GM19328 (cell line): Measurements from ENCODE around the gene MBD3L5.
"Not testable (repeated sequence)": the region's sequence is repeated elsewhere in the genome, so short reads cannot be mapped to it uniquely, and the experiment has no call there.

ENCODE experiments used
- ATAC-seq: cut with Tn5 transposase; IDR thresholded peaks from one replicate; pipeline ENCODE4 v1.9.1; 2021; ENCODE audit warnings: mild to moderate bottlenecking, moderate library complexity; ENCODE audit not compliant: unreplicated experiment

The MBD3L5 gene

DNA sequence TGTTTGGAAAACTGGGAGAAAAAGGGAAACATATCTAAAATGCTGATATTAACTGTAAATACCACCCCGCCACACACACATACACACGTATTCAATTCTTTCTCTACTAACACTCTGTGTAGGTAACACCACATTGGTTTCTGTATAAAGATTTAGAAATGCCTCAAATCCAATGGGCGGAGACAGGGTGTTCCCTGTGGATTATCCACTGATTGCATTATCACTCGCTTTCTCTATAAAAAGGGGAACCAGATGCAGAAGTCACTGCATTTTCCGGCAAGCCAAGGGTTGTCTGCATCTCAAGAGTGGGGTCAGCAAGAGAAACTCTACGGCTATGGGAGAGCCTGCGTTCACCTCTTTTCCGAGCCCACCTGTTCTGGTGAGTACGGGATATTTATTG, at the start of gene MBD3L5:
Gene MBD3L5 (plus strand): TSS at position 301 of the 400 bp plus-strand sequence. CDS start 34 bp downstream, at position 335.
- not testable (repeated sequence) for ATAC-seq

DNA sequence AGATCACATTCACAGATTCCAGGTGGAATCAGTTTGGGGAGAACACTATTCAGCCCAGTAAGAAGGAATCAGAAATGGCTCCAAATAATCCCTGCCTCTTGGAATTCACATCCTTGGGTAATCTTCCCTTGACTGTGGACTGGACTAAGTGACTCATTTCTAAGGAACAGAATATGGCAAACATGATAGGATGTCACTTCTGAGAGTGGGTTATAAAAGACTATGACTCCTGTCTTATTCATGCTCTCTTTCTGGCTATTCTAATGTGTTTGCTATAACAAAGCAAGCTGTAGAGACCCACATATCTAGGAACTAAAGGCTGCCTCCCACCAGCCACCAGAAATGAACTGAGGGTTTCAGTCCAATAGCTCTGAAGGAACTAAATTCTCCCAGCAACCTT, 46.9 kb upstream of the MBD3L5 start:
- no peak for ATAC-seq

DNA sequence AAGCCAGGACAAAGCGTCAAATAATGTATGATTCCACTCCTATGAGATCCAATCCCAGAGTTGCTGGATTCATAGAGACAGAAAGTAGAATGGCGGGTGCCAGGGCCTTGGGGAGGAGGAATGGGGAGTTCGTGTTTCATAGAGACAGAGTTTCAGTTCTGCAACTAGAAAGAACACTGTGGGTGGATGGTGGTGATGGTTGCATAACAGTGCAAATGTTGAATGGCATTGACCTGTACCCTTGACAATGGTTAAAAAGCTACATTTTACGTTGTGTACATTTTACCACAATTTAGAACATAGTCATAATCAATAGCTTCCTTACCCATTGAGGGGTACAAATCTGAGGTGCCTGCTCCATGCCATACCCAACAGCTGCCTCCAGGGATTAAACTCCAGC, 42.5 kb upstream of the MBD3L5 start:
- ATAC-seq = no peak

DNA sequence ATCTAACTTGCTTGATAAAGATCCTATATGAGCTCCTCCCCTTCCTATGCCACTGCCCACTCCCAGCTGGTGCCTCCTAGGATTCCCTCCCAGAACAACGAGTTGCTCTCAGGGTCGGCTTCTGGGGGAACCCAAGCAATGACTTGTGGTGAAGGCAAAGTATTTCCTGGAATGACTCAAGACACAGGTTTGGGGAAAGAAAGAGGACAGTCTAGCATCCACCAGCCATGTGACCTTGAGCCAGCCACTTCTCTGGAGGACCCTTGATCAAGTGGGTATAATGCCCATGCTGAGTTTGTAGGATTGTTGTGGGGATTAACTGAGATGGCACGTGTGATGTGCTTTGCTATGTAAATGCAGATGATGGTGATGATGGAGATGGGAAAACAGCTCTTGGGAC, 42.1 kb upstream of the MBD3L5 start:
- no peak for ATAC-seq

DNA sequence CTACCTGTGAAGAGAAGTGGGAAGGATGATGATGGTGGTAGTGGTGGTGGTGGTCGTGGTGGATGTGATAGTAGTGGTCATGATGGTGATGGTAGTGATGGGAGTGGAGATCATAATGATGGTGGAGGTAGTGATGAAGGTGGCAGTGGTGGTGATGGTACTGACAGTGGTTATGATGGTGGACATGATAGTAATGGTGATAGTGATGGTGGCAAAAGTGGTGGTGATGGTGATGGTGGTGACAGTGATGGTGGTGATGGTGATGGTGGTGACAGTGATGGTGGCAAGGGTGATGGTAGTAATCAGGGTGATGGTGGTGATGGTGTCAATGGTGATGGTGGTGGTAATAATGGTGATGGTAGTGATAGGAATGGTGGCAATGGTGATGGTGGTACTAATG, 35.3 kb upstream of the MBD3L5 start:
- no peak for ATAC-seq

DNA sequence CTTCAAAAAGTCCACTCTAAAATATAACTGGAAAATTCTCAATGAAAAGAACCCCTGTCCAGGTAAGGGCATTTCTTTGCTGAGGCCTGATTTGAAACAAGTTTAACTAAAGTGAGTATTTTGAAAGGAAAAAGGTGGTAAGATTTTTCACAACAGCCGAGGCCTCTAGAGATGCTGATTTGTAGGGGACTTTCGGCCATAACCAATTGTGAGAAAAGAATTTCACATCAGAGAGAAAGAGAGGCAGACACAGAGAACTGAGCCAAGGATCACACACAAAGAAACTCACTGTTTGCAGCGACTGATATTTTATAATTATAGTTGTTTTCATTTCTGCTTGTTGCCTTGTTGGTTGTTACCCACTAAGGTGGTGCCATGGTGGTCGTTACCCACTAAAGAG, 33.6 kb upstream of the MBD3L5 start:
- no peak for ATAC-seq

DNA sequence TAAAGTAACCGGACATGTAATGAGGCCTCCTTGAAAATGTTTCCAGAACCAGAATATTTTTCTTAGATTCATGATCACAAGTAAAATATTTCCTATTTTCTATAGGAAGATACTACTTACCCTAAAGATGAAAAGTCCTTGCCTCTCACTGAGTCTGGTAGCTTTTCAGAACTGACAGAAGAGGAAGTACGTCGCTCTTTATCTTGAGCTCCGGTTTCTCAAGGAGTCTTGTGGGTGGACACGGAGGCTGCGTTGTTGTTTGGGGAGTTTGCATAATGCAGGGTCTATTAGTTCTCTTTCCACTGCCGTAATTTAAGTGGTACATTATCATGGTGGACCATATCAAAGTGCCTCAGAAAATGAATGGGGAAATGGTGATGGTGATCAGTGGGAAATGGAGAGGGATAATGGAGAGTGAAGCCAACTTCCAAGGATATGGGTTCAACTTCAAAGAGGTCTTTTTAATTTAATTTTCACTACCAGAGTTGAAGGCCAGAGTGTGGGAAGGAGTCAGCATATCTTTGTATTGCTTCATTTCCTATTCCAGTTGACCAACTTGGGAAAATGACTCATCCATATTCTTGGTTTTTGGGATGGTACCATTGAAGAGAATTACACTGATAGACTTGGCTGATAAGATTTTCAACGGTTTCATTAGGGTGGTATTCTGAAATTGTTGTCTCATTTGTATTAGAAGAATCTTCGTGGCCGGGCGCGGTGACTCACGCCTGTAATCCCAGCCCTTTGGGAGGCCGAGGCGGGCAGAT, 32.5 kb upstream of the MBD3L5 start:
- no peak for ATAC-seq

DNA sequence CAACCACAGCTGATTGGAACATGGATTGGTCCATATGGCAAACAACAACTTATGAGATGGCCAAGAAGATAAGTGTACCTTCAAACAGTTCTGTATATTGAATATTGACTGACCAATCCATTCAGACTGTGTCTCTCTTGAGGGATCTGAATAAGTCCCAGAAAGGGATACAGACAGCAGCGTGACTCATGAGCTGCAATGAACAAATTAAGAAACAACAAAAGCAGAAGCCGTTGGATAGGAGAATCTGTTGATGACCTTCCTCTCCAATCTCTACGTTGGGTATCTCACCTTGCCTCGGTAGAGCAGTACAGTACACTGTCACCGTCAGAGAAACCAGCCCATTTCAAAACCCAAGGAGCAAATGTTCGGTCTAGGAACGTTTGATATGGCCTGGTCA, 30.4 kb upstream of the MBD3L5 start:
- no peak for ATAC-seq

DNA sequence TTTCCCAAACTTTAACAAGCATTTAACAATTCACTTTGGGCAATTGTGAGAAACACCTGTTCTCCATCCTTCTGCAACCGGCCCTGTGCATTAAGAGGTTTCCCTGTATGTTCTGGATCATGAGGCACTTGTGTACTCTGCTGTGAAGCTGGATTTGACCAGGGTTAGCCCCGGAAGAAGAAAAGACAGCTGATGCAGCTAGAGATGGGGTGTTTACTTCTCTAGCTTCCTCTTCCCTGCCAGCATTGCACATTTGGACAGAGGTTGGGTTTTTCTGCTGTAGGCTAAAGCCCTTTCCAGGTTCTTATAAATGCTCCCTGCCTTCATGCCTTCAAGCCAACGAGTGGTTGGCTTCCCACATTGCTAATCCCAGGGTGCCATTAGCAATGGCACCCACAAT, 30.0 kb upstream of the MBD3L5 start:
- no peak for ATAC-seq

DNA sequence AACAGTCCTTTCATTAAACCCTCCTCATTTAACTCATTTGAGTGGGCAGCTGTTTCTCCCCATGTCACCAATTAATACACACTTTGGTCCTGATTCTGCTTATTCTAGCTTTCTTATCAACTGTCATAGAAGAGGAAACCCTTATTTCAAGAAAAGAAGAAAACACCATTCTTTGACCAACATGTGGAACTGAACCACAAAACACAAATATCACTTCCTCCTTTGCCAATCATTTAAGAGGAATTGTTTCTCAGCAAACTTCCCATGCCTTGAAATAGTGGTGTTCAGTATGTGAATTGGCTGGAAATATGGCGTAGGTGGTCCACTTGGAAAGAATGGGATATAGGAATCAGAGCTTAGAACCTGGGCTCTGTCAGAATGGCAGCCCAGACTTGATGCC, 29.6 kb upstream of the MBD3L5 start:
- no peak for ATAC-seq

DNA sequence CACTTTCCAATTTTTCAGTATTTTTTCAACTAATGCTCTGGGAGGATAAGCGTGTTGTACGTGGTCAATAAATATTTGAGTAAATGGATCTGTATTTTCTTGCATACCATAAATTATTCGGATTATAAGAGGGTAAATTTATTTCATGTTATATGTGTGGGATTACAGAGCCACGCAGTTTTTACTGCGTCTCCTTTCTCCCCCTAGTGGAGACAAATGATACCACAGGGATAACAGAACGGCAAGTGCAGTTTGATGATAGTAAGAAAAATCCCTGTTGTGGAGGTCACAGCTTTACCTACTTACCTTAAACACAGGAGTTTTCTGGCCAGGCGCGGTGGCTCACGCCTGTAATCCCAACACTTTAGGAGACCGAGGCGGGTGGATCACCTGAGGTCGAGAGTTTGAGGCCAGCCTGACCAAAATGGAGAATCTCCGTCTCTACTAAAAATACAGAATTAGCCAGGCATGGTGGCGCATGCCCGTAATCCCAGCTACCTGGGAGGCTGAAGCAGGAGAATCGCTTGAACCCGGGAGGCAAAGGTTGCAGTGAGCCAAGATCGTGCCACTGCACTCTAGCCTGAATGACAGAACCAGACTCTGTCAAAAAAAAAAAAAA, 26.0 kb upstream of the MBD3L5 start:
- ATAC-seq = no peak

DNA sequence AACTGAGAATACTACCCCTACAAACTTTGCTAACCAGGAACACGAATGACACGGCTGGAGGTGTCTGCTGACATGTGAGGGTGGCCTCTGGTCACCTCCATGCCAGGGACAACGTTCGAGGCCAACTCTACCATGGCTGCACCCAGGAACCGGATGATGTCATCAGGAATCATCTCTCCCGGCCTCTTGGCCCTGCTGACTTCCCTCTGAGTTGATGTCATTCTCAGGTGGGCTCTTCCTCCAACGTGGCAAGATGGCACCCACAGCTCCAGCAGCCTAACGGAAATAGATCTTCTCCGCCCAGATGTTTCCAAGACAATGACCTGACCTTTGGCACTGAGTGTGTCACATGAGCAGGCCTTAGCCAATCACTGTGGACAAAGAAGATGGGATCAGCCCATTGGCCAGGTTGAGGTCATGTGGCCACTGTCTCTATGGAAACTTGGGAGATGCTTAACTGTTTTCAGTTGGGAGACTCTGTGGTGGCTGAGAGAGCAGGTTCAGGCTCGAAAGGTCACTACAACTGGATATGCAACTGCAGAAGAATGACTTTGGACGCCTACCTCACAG, 24.2 kb upstream of the MBD3L5 start:
- ATAC-seq = no peak

DNA sequence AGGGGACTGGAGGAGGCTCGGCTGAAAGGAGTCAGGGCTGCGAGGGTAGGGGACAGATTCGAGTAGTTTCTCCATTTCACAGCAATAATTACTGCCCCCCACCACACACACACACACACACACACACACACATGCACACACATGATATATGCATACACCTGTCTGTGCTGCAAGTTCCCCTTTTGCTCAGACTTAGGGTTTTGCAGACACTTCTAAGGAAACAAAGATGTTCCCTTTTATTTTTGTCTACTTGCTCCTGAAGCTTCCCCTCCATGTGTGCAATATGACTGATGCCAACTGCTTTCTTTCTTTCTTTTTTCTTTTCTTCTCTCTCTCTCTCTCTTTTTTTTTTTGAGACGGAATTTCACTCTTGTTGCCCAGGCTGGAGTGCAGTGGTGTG, 22.5 kb upstream of the MBD3L5 start:
- no peak for ATAC-seq

DNA sequence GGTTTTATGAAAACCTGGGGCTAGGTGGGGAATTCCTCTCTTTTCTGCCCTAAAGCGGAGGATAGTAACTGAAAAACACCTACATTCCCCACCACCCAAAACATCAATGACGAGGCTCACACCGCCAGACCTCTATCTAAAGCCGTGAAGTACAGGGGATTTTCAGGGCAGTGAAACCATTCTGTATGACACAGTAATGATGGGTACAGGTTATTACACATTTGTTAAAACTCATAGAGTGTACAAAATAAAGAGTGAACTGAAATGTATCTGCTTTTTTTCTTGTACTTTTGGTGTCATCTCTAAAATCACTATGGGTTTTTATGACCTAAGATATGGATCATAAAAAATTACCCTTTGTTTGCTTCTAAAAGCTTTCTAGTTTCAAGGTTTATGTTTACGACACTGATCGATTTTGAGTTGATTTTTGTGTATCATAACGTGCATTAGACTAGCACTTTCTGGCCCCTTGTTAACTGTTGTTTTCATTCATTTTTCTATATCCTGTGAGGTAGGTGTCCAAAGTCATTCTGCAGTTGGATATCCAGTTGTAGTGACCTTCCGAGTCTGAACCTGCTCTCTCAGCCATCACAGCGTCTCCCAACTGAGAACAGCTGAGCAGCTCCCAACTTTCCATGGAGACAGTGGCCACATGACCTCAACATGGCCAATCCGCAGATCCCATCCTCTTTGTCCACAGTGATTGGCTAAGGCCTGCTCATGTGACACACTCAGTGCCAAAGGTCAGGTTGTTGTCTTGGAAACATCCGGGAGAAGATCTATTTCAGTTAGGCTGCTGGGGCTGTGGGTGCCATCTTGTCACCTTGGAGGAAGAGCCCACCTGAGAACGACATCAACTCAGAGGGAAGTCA, 19.4 kb upstream of the MBD3L5 start:
- no peak for ATAC-seq

DNA sequence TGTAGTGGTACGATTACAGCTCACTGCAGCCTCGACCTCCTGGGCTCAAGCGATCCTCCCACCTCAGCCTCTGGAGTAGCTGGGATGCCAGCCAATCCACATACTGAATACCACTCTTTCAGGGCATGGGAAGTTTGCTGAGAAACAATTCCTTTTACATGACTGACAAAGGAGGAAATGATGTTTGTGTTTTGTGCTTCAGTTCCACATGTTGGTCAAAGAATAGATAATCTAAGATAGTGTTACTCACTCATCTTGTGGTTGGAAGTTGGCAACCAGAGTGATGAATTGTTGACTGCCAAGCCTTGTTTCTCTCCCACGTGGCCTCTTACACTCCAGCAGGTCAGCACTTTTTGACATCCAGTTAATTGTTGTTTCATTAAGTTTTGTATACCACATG, 16.7 kb upstream of the MBD3L5 start:
- no peak for ATAC-seq

DNA sequence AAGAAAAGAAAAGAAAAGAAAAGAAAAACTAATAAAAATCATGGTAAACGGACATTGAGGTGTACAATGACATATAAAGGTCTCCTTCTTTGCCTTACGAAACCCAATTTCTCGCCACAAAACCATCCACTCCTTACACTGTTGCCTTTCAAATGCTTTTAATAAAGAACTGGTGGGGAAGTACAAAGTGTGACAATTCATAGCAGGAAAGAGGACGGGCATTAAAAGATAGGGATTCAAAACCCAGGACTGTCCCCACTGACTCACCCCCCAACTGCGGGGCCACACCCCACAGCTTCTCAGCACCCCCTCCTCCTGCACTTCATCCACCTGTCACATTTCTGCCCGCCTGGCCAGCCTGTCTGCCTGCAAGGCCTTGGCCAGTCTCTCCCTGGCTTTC, 11.6 kb upstream of the MBD3L5 start:
- no peak for ATAC-seq

DNA sequence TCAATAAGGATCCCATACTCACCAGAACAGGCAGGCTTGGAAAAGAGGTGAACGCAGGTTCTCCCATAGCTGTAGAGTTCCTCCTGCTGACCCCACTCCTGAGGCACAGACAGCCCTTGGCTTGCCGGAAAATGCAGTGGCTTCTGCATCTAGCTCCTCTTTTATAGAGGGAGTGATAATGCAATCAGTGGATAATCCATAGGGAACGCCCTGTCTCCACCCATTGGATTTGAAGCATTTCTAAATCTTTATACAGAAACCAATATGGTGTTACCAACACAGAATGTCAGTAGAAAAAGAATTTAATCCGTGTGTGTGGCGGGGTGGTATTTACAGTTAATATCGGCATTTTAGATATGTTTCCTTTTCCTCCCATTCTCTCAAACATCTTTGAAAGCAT, 9.0 kb upstream of the MBD3L5 start, which contains the start of gene MBD3L2B:
Gene MBD3L2B (minus strand): TSS at position 101 of the 400 bp plus-strand sequence. CDS start 34 bp downstream, at position 67.
- ATAC-seq = not testable (repeated sequence)

DNA sequence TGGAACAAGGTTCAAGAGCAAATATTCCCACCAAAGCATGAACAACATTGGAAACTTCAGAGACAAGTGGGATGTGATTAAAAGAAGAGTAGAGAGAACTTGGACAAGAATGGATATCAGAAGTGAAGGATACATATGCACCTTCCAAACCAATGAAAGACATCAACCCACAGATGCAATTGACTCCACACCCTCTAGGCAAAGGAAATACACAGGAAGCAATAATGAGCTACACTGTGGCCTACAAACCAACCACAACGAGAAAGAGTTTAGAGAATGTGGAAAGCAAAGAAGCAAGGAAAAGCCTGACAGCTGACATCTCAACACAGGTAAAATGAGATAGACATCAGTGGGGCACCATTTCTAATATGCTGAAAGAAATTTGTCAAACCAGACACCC, 1.6 kb upstream of the MBD3L5 start:
- not testable (repeated sequence) for ATAC-seq

DNA sequence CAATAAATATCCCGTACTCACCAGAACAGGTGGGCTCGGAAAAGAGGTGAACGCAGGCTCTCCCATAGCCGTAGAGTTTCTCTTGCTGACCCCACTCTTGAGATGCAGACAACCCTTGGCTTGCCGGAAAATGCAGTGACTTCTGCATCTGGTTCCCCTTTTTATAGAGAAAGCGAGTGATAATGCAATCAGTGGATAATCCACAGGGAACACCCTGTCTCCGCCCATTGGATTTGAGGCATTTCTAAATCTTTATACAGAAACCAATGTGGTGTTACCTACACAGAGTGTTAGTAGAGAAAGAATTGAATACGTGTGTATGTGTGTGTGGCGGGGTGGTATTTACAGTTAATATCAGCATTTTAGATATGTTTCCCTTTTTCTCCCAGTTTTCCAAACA, 9.7 kb downstream of the MBD3L5 start, which contains the start of gene MBD3L4:
Gene MBD3L4 (minus strand): TSS at position 101 of the 400 bp plus-strand sequence. CDS start 35 bp downstream, at position 66.
- ATAC-seq = not testable (repeated sequence)

DNA sequence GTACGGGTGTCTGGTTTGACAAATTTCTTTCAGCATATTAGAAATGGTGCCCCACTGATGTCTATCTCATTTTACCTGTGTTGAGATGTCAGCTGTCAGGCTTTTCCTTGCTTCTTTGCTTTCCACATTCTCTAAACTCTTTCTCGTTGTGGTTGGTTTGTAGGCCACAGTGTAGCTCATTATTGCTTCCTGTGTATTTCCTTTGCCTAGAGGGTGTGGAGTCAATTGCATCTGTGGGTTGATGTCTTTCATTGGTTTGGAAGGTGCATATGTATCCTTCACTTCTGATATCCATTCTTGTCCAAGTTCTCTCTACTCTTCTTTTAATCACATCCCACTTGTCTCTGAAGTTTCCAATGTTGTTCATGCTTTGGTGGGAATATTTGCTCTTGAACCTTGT, 11.2 kb downstream of the MBD3L5 start:
- not testable (repeated sequence) for ATAC-seq

DNA sequence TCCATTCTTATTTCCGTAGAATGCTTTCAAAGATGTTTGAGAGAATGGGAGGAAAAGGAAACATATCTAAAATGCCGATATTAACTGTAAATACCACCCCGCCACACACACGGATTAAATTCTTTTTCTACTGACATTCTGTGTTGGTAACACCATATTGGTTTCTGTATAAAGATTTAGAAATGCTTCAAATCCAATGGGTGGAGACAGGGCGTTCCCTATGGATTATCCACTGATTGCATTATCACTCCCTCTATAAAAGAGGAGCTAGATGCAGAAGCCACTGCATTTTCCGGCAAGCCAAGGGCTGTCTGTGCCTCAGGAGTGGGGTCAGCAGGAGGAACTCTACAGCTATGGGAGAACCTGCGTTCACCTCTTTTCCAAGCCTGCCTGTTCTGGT, 18.6 kb downstream of the MBD3L5 start, which contains the start of gene MBD3L2:
Gene MBD3L2 (plus strand): TSS at position 301 of the 400 bp plus-strand sequence. CDS start 53 bp downstream, at position 354.
- not testable (repeated sequence) for ATAC-seq
